ENCODE data around the gene WIPF3. TPM values are rescaled to one million over a fixed set of nuclear protein-coding genes. Genes with fewer than 3 reads are reported as not detected.

The WIPF3 gene
- total and polyA plus RNA-seq, 10 of the 15 experiments (the other 5 are each of a cell fraction or from before 2014, with no cell fraction given): 0.03 to 0.05 TPM; not detected in 8

- TF ChIP-seq IKZF2 (IDR thresholded peaks at IDR 0.05) (no peak), HDGF (IDR thresholded peaks at IDR 0.05) (no peak), SREBF2 (IDR thresholded peaks at IDR 0.05; ENCODE audit: low read length) (no peak), RCOR1 (conservative IDR thresholded peaks at IDR 0.05; ENCODE audit: low read depth, low read length) (no peak), BACH1 (IDR thresholded peaks at IDR 0.05; ENCODE audit: borderline replicate concordance) (no peak), NFXL1 (IDR thresholded peaks at IDR 0.05; ENCODE audit: borderline replicate concordance) (no peak), MYC (IDR thresholded peaks at IDR 0.05; ENCODE audit: insufficient read depth, insufficient read length, insufficient replicate concordance, low read length, severe bottlenecking) (no peak), MLLT1 (IDR thresholded peaks at IDR 0.05) (no peak), RUNX3 (IDR thresholded peaks at IDR 0.05; ENCODE audit: low read length) (no peak), E2F8 (IDR thresholded peaks at IDR 0.05; ENCODE audit: low read depth, partially characterized antibody) (no peak), MYB (IDR thresholded peaks at IDR 0.05; ENCODE audit: borderline replicate concordance, low read depth, low read length) (no peak), ZSCAN29 (IDR thresholded peaks at IDR 0.05) (no peak)
Measured at GRCh38 chr7:29826530-29826822, 20.2 kb downstream of the WIPF3 start (continued).

Measured in GM12878 (cell line).